GM12878 (cell line): ENCODE measurements around the gene CACNA2D1. TPM values are rescaled to one million over a fixed set of nuclear protein-coding genes. Genes with fewer than 3 reads are reported as not detected.

Experiments
- ATAC-seq: fragments of 200-7000 bp; cut with Tn5 transposase; 3 replicates; pipeline ENCODE4 v1.9.1; 2020; ENCODE audit warnings: mild to moderate bottlenecking, moderate library complexity
- BruUV-seq: library from RNA; stranded (reverse); fragments of 400-500 nt; replicated peaks from 2 replicates; lab custom pipeline; 2021; lab: Mats Ljungman, UMichigan
- CTCF ChIA-PET: fragments of 300-600 bp; sonication (Branson Sonifier 250); formaldehyde crosslinking; extraction: SDS; loops from one replicate; lab custom pipeline; 2021; ENCODE audit warnings: inconsistent platforms; lab: Yijun Ruan, JAX
- POLR2A ChIA-PET: fragments of 350-600 bp; formaldehyde crosslinking; extraction: SDS; loops from one replicate; lab custom pipeline; 2021; ENCODE audit warnings: inconsistent platforms; lab: Charles Lee
- RAD21 ChIA-PET: fragments of 300-600 bp; sonication (Branson Sonifier 250); formaldehyde crosslinking; loops from one replicate; lab custom pipeline; 2023; ENCODE audit warnings: antibody characterized with exemption; ENCODE audit not compliant: unreplicated experiment; lab: Charles Lee
- SMC1A ChIA-PET: fragments of 300-600 bp; sonication (Branson Sonifier 250); formaldehyde crosslinking; loops from one replicate; lab custom pipeline; 2023; ENCODE audit not compliant: unreplicated experiment, uncharacterized antibody; lab: Charles Lee
- DNase-seq: peaks from one replicate; pipeline ENCODE4 v3.0.0-alpha.2; 2011; ENCODE audit warnings: low read depth, low spot score
- FAIRE-seq: peaks from 3 replicates; lab custom pipeline; 2011; peaks lifted over from hg19 to GRCh38; lab: Jason Lieb, UNC
- H2AFZ ChIP-seq: 2 replicates; pipeline ENCODE4 v1.6.0; 2011; ENCODE audit warnings: low read depth, low read length, control low read depth; ENCODE audit not compliant: control insufficient read depth
- H3K27ac ChIP-seq: 2 replicates; pipeline ENCODE4 v1.5.1; 2011; ENCODE audit warnings: control low read depth; ENCODE audit not compliant: control insufficient read depth, insufficient read depth
- H3K27me3 ChIP-seq, 2 experiments: replicated peaks in 1 of 2; 2 replicates each; pipeline versions ENCODE4 v1.6.0 to v1.6.1; 2011; ENCODE audit warnings: low read length in 1 of 2; ENCODE audit not compliant: control insufficient read depth in 2 of 2, insufficient read depth in 2 of 2
- H3K36me3 ChIP-seq, 2 experiments: 2 replicates each; pipeline ENCODE4 v1.5.1; 2011; ENCODE audit warnings: low read length in 1 of 2; ENCODE audit not compliant: control insufficient read depth in 2 of 2, insufficient read depth in 2 of 2
- H3K4me1 ChIP-seq: 2 replicates; pipeline ENCODE4 v1.6.1; 2011; ENCODE audit warnings: mild to moderate bottlenecking, low read length, moderate library complexity, mixed read lengths; ENCODE audit not compliant: control insufficient read depth, insufficient read depth
- H3K4me2 ChIP-seq: 2 replicates; pipeline ENCODE4 v1.6.0; 2011; ENCODE audit warnings: control low read depth; ENCODE audit not compliant: control insufficient read depth, insufficient read depth
- H3K4me3 ChIP-seq: fragments of 200-600 bp; sonication (generic); 2 replicates; pipeline ENCODE4 v1.5.1; 2016
- H3K79me2 ChIP-seq: 2 replicates; pipeline ENCODE4 v1.6.0; 2011; ENCODE audit warnings: low read length; ENCODE audit not compliant: control insufficient read depth, insufficient read depth
- H3K9ac ChIP-seq: 2 replicates; pipeline ENCODE4 v1.8.0; 2011; ENCODE audit warnings: low read length, control low read depth, mixed read lengths; ENCODE audit not compliant: control insufficient read depth, insufficient read depth
- H3K9me3 ChIP-seq: replicated peaks from 3 replicates; pipeline ENCODE4 v1.5.1; 2011; ENCODE audit warnings: mild to moderate bottlenecking, low read length; ENCODE audit not compliant: control insufficient read depth, insufficient read depth
- H4K20me1 ChIP-seq: 2 replicates; pipeline ENCODE4 v1.6.0; 2011; ENCODE audit not compliant: control insufficient read depth, insufficient read depth
- GABPA ChIP-seq: IDR thresholded peaks from 2 replicates; pipeline ENCODE4 v1.6.1; 2014; ENCODE audit warnings: antibody characterized with exemption, low read depth, mild to moderate bottlenecking, inconsistent platforms
- WGBS: methylation state at CpG from one replicate; pipeline ENCODE4 v1.1.6; 2016; ENCODE audit warnings: low lambda C conversion rate; ENCODE audit not compliant: insufficient replicate concordance, insufficient coverage; ENCODE audit errors: missing lambda C conversion rate; 5-methylcytosine and 5-hydroxymethylcytosine counted together
- in situ Hi-C: fragments of 300-500 bp; cut with MboI; formaldehyde crosslinking; loops from 9 replicates; pipeline ENCODE4 v1.14.3; 2018; ENCODE audit warnings: mixed read lengths
- intact Hi-C: fragments of 100-400 bp; cut with micrococcal nuclease; formaldehyde crosslinking; loops from one replicate; pipeline ENCODE4 v1.14.2; 2022; ENCODE audit not compliant: unreplicated experiment
- polyA plus RNA-seq, 11 experiments: library from polyadenylated mRNA; depleted of rRNA in 4 of 11; unstranded in 6 of 11; stranded (reverse) in 5 of 11; fragments of >200 nt; fragmentation: Nextera tagmentation in 4 of 11; fragmentation: Illumina TruSeq in 1 of 11; extraction: Ambion mirVana in 4 of 11; extraction: Trizol in 1 of 11; gene quantifications; 1 replicate in 1 of 11; 2 replicates in 10 of 11; pipeline versions ENCODE4 v1.2.1 to v1.2.3, GENCODE V29; 2011 to 2016; ENCODE audit warnings: inconsistent platforms in 2 of 11, missing spikeins in 2 of 11, low read depth in 1 of 11
- total RNA-seq, 4 experiments: library from RNA; depleted of rRNA in 3 of 4; stranded (reverse); fragments of >200 nt in 3 of 4; fragmentation: Illumina TruSeq in 1 of 4; extraction: Trizol in 1 of 4; gene quantifications; 2 replicates each; pipeline versions ENCODE4 v1.2.1 to v1.2.3, GENCODE V29; 2013 to 2021

The CACNA2D1 gene
- total and polyA plus RNA-seq, 10 of the 15 experiments (the other 5 are each of a cell fraction or from before 2014, with no cell fraction given), result 0.14 to 14.8 (median 0.97) TPM

- Histone ChIP-seq H3K27me3 (no peaks in the 10 kb centered on the region), H3K4me2 (no peak overlapping the region), H3K79me2 (no peaks in the 10 kb centered on the region), H3K36me3 (no peaks in the 10 kb centered on the region), H2AFZ (no peak overlapping the region), H3K4me1 (no peaks in the 10 kb centered on the region), H3K9me3 (no peaks in the 10 kb centered on the region), H3K4me3 (no peak overlapping the region), H3K27ac (no peak overlapping the region), H4K20me1 (no peaks in the 10 kb centered on the region), H3K9ac (no peak overlapping the region)
- ATAC-seq (peak; percentile 58), DNase-seq (no peak), FAIRE-seq (no peak)
- BruUV-seq, result no TSS peak
- 11% methylated on average over 2 of the region's 2 CpGs for WGBS
- intact Hi-C loops, result no loop called here
- in situ Hi-C loops, result no loop called here
- ChIA-PET RAD21 (interaction anchor here (1.1 kb wide), 1 partner anchor 11 kb away, joined by 5 read pairs; no protein-coding TSS in a partner anchor), CTCF (interaction anchor here (1.3 kb wide), 1 partner anchor 13 kb away, joined by 4 read pairs; no protein-coding TSS in a partner anchor), POLR2A (no interaction called here), SMC1A (interaction anchor here (0.9 to 1.9 kb wide), 9 partner anchors 9 to 538 kb away, joined by 3 to 7 read pairs (median 4); no protein-coding TSS in a partner anchor)
- TF ChIP-seq GABPA, result no peak
Observed at GRCh38 chr7:82067628-82068264, 375.8 kb downstream of the CACNA2D1 start.

DNA sequence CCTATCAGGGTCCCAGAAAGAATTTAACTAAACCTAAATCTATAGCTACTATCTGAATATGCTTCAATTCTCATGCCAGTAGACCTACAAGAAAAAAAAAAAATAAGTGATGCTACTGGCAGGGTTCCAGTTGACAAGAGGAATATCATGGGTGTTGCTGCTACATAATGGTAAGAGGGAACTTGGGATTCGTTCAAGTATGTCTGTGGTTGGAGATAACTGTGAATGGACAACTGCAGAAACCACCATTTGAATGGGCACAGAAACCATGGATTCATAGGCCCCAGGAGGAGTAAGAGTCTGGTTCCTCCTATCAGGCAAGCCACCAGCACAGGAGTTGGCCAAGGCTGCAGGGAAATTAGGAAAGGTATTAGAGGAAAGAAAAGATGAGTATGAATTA, 386.1 kb downstream of the CACNA2D1 start:
- H3K4me3 ChIP-seq, result no peak overlapping the region
- no TSS peak for BruUV-seq
- H2AFZ ChIP-seq, result no peak overlapping the region
- no peak overlapping the region for H3K27ac ChIP-seq
- DNase-seq, result no peak
- no peaks in the 10 kb centered on the region for H3K36me3 ChIP-seq
- ChIA-PET CTCF (interaction anchor here (0.6 to 3.0 kb wide), 3 partner anchors 12 to 159 kb away, joined by 3 to 9 read pairs (median 3); no protein-coding TSS in a partner anchor), SMC1A (interaction anchor here (1.2 to 3.0 kb wide), 7 partner anchors 9 to 424 kb away, joined by 3 to 23 read pairs (median 4); no protein-coding TSS in a partner anchor), POLR2A (interaction anchor here (1.5 kb wide), 1 partner anchor 14 kb away, joined by 5 read pairs; no protein-coding TSS in a partner anchor), RAD21 (interaction anchor here (1.1 kb wide), 2 partner anchors 22 kb away, joined by 3 to 6 read pairs; no protein-coding TSS in a partner anchor)
- no peaks in the 10 kb centered on the region for H3K9me3 ChIP-seq
- H3K27me3 ChIP-seq, result no peaks in the 10 kb centered on the region
- intact Hi-C loops (loop anchor here (10.0 kb wide), 1 partner anchor 237 kb away; no protein-coding TSS in a partner anchor), in situ Hi-C loops (no loop called here)
- no peak overlapping the region for H3K9ac ChIP-seq
- FAIRE-seq, result no peak
- no peaks in the 10 kb centered on the region for H3K79me2 ChIP-seq
- H4K20me1 ChIP-seq, result no peaks in the 10 kb centered on the region
- H3K4me2 ChIP-seq, result no peak overlapping the region
- no peak for TF ChIP-seq GABPA
- WGBS, result 0% methylated on average over 1 of the region's 1 CpG
- no peak for ATAC-seq
- H3K4me1 ChIP-seq, result no peaks in the 10 kb centered on the region
